ENCODE data around the gene PSD2. TPM values are rescaled to one million over a fixed set of nuclear protein-coding genes. Genes with fewer than 3 reads are reported as not detected.

Gene PSD2
- total RNA-seq, result not detected in 2 replicates

DNA sequence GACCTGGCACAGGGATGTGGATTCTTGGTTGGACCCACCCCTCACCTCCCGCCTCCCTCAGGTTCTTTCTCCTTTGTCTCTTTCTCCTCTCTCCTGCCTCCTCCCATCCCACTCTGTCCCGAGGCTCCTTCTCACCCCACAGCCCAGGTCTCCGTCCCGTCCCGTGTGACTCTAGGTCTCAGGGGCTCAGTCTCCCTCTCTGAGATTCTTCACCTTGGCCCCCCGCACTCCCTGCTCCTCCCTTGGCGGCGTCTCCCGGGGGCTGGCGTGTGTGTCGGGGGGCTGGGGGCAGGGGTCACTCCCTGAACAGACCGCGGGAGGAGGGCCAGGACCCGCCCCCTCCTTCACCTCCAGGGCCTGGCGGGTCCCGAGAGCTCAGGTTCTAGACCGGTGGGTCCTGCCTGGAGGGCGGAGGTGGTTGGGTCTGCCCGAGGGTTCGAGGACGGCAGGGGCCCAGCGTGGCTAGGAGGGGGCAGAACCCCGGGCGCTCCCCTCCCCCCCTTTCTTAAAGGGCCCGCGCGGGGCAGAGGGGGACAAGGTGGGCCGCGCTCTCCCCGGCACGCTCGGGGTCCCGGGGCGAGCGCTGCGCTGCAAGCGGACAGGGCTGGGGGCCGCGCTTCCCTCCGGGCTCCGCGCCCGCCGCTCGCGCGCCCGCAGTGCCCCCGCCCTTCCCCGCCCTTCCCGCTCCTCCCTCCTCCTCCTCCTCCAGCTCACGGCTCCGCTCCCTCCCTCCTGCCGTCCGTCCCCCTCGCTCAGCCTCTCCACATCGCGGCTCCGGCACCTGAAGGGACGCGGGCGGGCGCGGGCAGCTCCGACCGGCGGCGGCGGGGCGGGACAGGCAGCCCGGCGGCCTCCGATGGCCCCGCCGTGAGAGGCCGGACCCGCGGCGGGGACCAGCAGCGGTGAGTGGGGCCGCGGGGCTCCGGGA is at the start of gene PSD2:
TSS of gene PSD2 (plus strand) at position 735 of the 928 bp plus-strand sequence. CDS start 13,633 bp downstream, outside the sequence.
- DNase-seq (ENCODE audit: extremely low read depth, low read depth, low spot score), result no peak

DNA sequence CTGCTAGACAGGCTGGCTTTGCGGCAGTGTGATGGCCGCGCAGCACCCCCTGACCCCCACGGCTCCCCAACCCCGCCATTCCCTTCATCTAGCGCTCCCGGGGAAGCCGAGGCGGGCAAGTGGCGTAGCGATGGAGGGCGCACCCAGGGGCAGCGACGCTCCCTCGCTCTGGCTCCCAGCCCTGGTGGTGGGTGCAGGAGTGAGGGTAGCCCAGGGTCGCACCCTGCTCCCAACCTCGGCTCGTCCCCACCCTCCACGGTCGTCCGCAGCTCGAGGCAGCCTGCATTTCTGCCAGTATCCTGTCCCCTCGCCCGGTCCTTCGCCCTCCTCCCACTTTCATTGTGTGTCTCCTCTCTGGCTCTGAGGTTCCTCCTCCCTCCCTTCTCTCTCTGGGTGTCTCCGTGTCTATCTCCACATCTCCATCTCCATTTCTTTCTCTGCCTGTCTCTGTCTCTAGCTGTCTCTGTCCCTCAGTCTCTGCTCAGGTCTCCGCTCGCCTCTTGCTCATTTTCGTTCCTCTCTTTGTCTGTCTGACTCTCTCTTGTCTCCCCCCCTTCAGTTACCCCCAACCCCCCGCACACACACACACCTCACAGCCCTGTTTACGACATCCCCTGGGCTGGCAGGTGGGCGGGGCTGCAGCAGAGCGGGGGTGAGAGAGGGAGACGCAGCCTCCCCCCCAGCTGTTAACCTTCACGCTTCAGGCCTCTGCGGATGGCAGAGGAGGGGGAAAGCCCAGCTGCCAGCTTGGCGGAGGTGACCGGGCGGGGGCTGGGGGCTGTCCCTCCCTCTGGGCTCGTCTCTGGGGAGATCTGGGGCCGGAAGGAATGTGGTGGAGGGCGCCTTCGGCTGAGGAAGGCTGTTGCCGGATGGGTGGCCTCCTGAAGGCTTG is 48.7 kb upstream of the PSD2 start:
- DNase-seq (ENCODE audit: extremely low read depth, low read depth, low spot score), result no peak

DNA sequence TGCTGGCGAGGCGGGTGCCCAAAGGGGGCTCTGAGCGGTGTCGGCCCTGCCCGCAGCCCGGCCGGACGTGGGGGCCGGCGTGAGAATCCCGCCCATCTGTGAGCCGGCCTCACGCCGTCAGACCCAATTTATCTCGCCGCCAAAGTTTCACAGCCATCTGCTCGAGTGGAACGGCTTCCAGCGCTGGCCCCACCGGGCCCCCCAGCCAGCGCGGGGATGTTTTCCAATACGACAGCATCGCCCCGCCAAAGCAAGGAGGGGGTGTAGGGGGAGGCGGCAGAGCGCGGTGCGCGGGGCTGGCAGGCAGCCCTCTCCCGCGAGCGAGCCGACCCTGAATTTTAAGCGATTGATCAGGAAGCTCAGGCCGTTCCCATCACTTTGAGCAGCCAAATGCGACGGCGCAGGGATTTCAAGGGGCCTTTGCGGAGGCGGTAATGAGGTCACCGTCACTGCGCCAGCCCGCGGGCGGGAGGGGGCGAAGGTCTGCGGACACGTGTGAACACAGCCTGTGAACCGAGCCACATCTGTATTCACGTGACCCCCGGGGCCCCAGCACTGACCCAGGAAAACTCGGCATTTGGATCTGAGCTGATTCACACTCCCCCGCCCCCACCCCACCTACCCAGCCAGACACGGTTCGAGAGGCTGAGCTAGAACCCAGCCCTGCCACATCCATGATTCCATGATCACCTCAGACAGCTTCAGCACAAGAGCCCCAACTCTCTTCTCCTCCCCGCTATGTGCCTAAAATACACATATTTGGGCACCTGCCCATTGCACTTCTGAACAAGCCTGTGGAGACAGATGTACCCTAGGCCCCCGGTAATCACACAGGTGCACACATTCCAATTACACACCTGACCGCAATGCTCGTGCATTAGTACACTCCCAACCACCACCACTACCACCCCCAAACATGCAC is 47.8 kb upstream of the PSD2 start:
- no peak for DNase-seq (ENCODE audit: extremely low read depth, low read depth, low spot score)

DNA sequence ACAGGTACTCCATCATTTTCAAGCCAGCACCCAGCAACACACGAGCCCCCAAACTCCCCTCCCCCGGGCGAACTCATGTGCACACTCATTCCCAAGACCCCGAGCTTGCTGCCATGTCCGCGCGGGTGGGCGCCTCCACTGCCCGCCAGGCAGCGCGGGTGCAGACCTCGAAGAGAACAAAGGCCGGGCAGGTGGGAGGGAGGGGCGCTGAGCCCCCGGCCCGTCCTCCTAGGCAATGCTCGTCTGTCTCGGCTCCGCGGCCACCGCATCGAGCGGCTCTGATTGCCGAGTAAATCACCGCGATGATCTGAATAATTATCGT is 47.1 kb upstream of the PSD2 start:
- DNase-seq (ENCODE audit: extremely low read depth, low read depth, low spot score), result no peak

- DNase-seq (ENCODE audit: extremely low read depth, low read depth, low spot score), result no peak
Measured at GRCh38 chr5:139749242-139749641, 46.4 kb upstream of the PSD2 start.

DNA sequence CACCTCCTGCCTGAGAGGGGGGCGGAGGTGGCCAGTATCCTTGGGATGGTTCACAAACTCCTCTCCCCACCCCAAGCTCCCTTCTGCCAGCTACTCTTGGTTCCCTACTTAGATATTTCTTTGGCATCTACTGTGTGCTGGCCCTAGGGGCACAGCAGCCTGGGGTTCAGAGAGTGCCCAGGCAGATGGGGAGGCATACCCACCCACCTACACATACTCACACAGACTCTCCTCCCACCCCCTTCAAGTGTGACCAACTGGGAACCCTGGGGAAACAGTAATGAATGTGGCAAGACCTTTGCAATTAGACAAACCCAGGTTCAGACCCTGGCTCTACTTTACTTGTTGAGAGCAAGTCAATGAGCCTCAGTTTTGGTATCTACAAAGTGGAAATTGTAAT is 44.4 kb upstream of the PSD2 start:
- no peak for DNase-seq (ENCODE audit: extremely low read depth, low read depth, low spot score)

- no peak for DNase-seq (ENCODE audit: extremely low read depth, low read depth, low spot score)
Measured at GRCh38 chr5:139752506-139753473, 42.8 kb upstream of the PSD2 start.

DNA sequence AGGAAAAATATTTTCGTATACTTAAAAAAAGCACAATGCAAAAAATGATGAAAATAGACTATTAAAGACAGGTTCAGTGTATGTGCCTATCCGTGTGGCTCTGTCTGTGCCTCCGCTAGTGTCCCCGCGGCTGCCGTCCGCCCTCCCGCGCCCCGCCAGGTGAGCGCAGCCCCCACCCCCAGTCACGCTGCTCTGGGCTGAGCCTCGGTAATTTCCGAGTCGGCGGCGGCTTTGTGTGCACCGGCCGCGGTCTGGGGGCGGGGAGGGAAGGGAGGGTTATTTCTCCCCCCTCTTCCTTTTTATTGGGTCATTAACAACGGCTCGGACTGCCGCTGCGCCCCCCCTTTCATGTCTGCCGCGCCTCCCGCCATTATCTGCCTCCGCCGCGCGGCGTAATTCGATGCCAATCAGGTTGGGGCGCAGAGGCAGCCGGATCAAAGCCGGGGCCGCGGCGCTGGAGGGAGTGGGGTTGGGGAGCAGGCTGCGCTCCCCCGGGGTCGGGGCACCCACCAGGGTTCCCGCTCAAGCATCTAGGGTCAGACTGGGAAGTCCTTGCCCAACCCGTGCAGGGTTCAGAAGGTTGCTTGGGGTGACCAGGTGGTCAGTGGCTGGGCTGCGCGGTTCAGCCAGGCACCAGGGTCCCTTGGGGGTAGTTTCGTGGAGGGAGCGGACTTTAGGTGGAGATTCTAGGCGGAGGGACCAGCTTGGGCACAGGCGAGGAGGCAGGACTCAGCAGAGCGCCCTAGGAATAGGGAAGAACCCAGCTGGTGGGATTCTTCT is 39.5 kb upstream of the PSD2 start:
- no peak for DNase-seq (ENCODE audit: extremely low read depth, low read depth, low spot score)

DNA sequence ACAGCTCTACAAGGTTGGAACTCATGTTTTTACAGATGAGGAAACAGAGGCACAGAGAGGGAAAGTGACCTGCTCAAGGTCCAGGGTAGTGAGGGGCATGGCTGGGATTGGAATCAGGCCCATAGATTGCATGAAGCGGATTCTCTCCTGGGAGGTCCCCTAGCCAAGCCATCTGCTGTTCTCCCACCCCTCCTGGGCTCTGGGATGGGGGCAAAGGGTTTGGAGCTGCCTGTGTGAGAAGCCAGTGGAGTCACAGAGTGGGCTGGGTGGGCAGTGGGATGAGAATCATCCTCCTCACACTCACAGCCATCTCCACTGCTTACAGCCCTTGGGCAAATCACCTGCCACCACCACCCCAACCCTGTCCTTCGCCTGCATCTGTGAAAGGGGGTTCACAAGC is 38.6 kb upstream of the PSD2 start:
- DNase-seq (ENCODE audit: extremely low read depth, low read depth, low spot score), result no peak

GRCh38 chr5:139757727-139758509 is 37.7 kb upstream of the PSD2 start:
- DNase-seq (ENCODE audit: extremely low read depth, low read depth, low spot score), result no peak

- DNase-seq (ENCODE audit: extremely low read depth, low read depth, low spot score), result no peak
Measured at GRCh38 chr5:139758510-139759075, 37.0 kb upstream of the PSD2 start.

DNA sequence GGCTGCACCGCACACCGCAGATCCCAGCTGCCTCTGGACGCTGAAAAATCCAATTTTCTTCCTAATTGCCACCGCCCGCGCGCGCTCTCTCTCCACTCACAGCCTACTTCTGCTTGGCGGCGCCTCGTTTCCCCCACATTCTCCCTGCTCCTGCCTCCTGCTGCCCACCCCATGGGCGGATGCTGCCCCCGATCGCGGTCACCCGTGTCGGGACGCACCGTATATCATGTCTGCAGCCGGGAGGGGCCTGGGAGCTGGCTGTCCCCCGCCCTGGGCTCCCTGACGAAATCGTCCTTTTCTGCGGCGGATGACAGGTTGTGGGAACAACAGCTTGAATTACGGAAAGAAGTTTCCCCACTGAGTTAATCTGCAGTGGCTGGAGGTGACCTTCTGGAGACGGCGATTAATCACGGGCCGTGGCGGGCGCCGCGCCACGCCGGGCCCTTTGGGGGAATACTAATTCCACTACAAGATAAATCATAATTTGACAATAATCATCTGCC is 36.3 kb upstream of the PSD2 start:
- DNase-seq (ENCODE audit: extremely low read depth, low read depth, low spot score), result no peak

DNA sequence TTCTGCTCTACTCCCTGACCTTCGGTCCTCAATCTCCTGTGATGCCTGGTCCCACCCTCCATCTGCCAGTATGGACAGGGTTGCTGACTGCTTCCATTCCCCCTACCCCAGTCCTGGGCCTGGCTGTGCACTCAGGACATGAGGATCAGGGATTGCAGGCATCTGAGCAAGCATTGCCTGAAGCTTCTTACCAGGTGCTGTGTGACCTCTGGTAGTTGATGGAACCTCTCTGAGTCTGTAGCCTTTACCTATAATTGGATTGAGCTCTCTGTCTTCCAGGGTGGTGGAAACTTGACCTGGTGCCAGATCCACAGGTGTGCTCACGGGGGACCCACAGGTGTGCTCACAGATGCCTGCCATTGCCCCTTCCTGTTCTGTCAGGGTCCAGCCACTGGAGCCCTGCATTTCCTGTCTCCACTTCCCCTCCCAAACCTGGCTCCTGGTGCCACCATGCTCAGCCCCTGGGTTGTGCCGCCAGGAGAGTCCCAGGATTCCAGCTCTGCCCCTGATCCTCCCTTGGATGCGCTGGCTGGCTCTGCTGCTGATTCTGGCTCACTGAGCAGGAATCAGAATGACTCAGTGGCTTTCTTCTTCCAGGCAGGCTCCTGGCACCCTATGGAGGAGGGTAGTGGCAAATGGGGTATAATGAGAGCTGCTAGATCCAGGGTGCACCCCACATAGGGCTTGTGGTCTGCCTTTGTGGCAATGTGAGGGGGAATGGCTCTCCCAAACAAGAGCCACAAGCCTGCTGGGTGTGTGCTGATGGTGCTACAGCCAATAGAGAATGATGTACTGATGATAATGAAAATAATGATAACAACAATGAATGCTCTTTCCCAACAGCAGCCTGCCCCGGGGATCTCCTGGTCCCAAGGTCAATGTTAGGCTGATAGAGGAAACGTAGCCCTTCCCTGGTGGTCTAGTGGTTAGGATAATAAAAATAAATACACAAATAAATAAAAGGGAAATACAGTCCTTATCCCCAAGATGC is 35.2 kb upstream of the PSD2 start:
- no peak for DNase-seq (ENCODE audit: extremely low read depth, low read depth, low spot score)

- DNase-seq (ENCODE audit: extremely low read depth, low read depth, low spot score), result no peak
Measured at GRCh38 chr5:139761057-139761450, 34.6 kb upstream of the PSD2 start.

DNA sequence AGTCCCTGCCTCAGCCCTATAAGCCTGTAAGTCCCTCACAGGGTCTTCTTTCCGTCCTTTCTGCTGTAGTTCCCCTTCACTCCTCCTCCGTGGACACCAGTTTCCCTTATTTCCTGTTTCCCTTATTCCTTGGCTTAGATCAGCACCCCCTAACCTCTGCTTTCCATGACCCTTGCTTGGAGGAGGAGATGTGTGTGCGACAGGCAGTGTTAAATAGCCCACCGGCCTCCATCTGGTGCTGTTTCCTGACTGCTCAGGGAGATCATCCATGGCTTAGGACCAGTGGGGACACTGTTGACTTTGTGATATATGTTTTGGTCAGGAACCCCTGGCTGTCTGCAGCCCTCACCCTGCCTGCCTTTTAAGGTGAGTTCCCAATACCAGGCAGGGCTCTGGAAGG is 34.1 kb upstream of the PSD2 start:
- DNase-seq (ENCODE audit: extremely low read depth, low read depth, low spot score), result no peak

DNA sequence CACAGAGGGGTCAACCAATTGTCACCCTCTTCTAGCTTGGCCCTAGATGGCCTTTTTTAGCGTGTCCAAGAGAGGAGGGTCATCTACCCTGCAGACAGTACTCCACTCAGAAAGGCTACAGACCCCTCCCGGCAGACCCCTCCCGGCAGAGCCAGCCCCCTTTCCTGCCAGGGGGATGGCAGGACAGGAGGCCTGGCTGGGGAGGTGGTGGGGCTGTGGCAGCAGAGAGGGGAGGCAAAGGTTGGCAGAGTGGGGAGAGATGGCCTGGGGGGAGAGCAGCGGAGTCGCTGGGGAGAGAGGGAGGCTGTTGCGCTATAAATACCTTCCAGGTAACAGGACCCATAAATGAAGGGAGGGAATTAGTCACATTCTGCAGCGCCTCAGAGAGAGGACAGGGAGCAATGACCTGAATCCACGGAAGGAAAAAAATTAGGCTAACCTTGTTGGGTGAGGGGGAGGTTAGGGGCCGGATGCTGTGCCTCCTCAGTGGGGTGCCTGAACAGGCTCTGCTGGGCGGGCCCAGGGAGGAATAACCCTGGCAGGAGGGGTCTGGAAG is 32.9 kb upstream of the PSD2 start:
- DNase-seq (ENCODE audit: extremely low read depth, low read depth, low spot score), result no peak

All from glomerular endothelial cell (primary cell).